Psoas muscle (tissue), 8 donors: Measurements from ENCODE around the gene SLAMF6. TPM values are rescaled to one million over a fixed set of nuclear protein-coding genes. Genes with fewer than 3 reads are reported as not detected.
"Not testable (repeated sequence)": the region's sequence is repeated elsewhere in the genome, so short reads cannot be mapped to it uniquely, and the experiment has no call there.

ENCODE experiments used
- ATAC-seq, 4 donors: fragments of 200-7000 bp; cut with Tn5 transposase; one replicate each; pipeline ENCODE4 v1.9.1; 2020; ENCODE audit warnings: moderate library complexity in 3 of 4, mild to moderate bottlenecking in 2 of 4
- DNase-seq, 2 donors: peaks; one replicate each; pipeline ENCODE4 v3.0.0-alpha.2; 2020
- H3K27ac ChIP-seq: fragments of 200-600 bp; one replicate; pipeline ENCODE4 v1.8.0; 2022
- H3K27me3 ChIP-seq, 3 donors: fragments of 200-600 bp in 1 of 3; one replicate each; pipeline versions ENCODE4 v1.6.1 to v1.8.0; 2013 to 2022; ENCODE audit warnings: low read length in 2 of 3, mild to moderate bottlenecking in 2 of 3, moderate library complexity in 1 of 3; ENCODE audit not compliant: insufficient read depth in 3 of 3
- H3K36me3 ChIP-seq, 2 donors: fragments of 200-600 bp in 1 of 2; one replicate each; pipeline versions ENCODE4 v1.6.1 to v1.8.0; 2013 to 2022; ENCODE audit warnings: low read depth in 1 of 2, mild to moderate bottlenecking in 1 of 2, moderate library complexity in 1 of 2; ENCODE audit not compliant: insufficient read depth in 1 of 2
- H3K4me1 ChIP-seq: fragments of 200-600 bp; one replicate; pipeline ENCODE4 v1.8.0; 2022
- H3K4me3 ChIP-seq: fragments of 200-600 bp; one replicate; pipeline ENCODE4 v1.8.0; 2022; ENCODE audit warnings: mild to moderate bottlenecking
- H3K9me3 ChIP-seq: fragments of 200-600 bp; one replicate; pipeline ENCODE4 v1.8.0; 2022
- CTCF ChIP-seq: fragments of 200-600 bp; IDR thresholded peaks from one replicate; pipeline ENCODE4 v1.8.0; 2022; ENCODE audit warnings: antibody characterized with exemption
- WGBS, 3 donors: extraction: QIAGEN DNeasy Blood & Tissue Kit; methylation state at CpG; one replicate each; pipeline versions ENCODE4 v1.1.6 to v1.1.7; 2013; 5-methylcytosine and 5-hydroxymethylcytosine counted together
- intact Hi-C, 2 donors: fragments of 100-400 bp; cut with DNase I; formaldehyde crosslinking; loops; one replicate each; pipeline versions ENCODE4 v1.11.0 to v1.14.2; 2022
- polyA plus RNA-seq, 3 donors: library from polyadenylated mRNA; stranded (reverse); fragments of 200-250 nt; gene quantifications; one replicate each; pipeline ENCODE4 v1.2.3, GENCODE V29; 2013
- total RNA-seq, 4 donors: library from RNA; stranded (reverse); fragmentation: NEBNext Ultra II Directional in 2 of 4; extraction: Animal tissue kit (Norgen Biotek cat#: 25700) in 2 of 4; gene quantifications; one replicate each; pipeline versions ENCODE4 v1.2.1 to v1.2.4, GENCODE V29; 2021 to 2023
- donor health status: healthy with polysubstance abuse.
- donor health status: DM: no; HTN: no; CAD: no; lungs with moderate emphysema.
- donor health status: Bipolar disorder and iron deficiency.
- donor health status: healthy.
- donor health status: DM: yes; HTN: yes; CAD: no.
- donor health status: DM: no; HTN: no; CAD: no.
- donor health status: DM: no; HTN: no; CAD: no.
- donor health status: DM: yes; HTN: yes; CAD: no.

Gene SLAMF6
- total and polyA plus RNA-seq, 7 donors: 0.08 to 0.34 (median 0.19) TPM; not detected in 1

GRCh38 chr1:160539684-160539989, 16.6 kb upstream of the SLAMF6 start:
- H3K27ac ChIP-seq: no peak overlapping the region

GRCh38 chr1:160538985-160539651, 16.1 kb upstream of the SLAMF6 start:
- DNase-seq (no peak), ATAC-seq (no peak)
- Histone ChIP-seq H3K4me3 (no peak overlapping the region), H3K27me3 (no peaks in the 10 kb centered on the region), H3K27ac (no peak overlapping the region), H3K4me1 (no peaks in the 10 kb centered on the region), H3K36me3 (no peaks in the 10 kb centered on the region), H3K9me3 (peaks cover 15% of the 10 kb centered on the region)
- intact Hi-C loops: no loop called here
- no peak for TF ChIP-seq CTCF
- 70 to 77% (median 75%) methylated on average over 5 of the region's 5 CpGs for WGBS, 3 donors

More at GRCh38 chr1:160539684-160539989, 16.6 kb upstream of the SLAMF6 start:
- Histone ChIP-seq H3K36me3 (no peaks in the 10 kb centered on the region), H3K4me1 (no peaks in the 10 kb centered on the region), H3K4me3 (no peak overlapping the region), H3K9me3 (peaks cover 10% of the 10 kb centered on the region), H3K27me3 (no peaks in the 10 kb centered on the region)
- 83 to 90% (median 87%) methylated on average over 6 of the region's 6 CpGs for WGBS, 3 donors
- intact Hi-C loops: no loop called here
- DNase-seq (no peak), ATAC-seq (no peak)
- TF ChIP-seq CTCF: no peak

- no peak overlapping the region for H3K4me3 ChIP-seq
- intact Hi-C loops: no loop called here
- peaks cover 15% of the 10 kb centered on the region for H3K9me3 ChIP-seq
- no peak overlapping the region for H3K27ac ChIP-seq
- DNase-seq (no peak), ATAC-seq (no peak)
- no peaks in the 10 kb centered on the region for H3K36me3 ChIP-seq
- TF ChIP-seq CTCF: no peak
- H3K27me3 ChIP-seq: no peaks in the 10 kb centered on the region
- no peaks in the 10 kb centered on the region for H3K4me1 ChIP-seq
- 83 to 88% (median 87%) methylated on average over 7 to 8 of the region's 8 CpGs for WGBS, 3 donors
Observed at GRCh38 chr1:160537714-160538665, 14.9 kb upstream of the SLAMF6 start.

- no peaks in the 10 kb centered on the region for H3K27me3 ChIP-seq
- no peaks in the 10 kb centered on the region for H3K36me3 ChIP-seq
- TF ChIP-seq CTCF: no peak
- DNase-seq (no peak), ATAC-seq (no peak)
- no peak overlapping the region for H3K4me3 ChIP-seq
- peaks cover 15% of the 10 kb centered on the region for H3K9me3 ChIP-seq
- H3K27ac ChIP-seq: no peak overlapping the region
- H3K4me1 ChIP-seq: no peaks in the 10 kb centered on the region
- 65 to 83% (median 81%) methylated on average over 3 of the region's 3 CpGs for WGBS, 3 donors
- intact Hi-C loops: no loop called here
Observed at GRCh38 chr1:160534823-160535605, 12.0 kb upstream of the SLAMF6 start.

GRCh38 chr1:160532557-160532813, 9.4 kb upstream of the SLAMF6 start:
- H3K4me1 ChIP-seq, DNase-seq, H3K4me3 ChIP-seq, intact Hi-C loops, H3K27ac ChIP-seq, H3K27me3 ChIP-seq, H3K36me3 ChIP-seq, ATAC-seq: not testable (repeated sequence)
- 78 to 97% (median 88%) methylated on average over 5 of the region's 5 CpGs for WGBS, 3 donors
- peaks cover 15% of the 10 kb centered on the region for H3K9me3 ChIP-seq

GRCh38 chr1:160531809-160532556, 8.9 kb upstream of the SLAMF6 start:
- H3K27me3 ChIP-seq, DNase-seq, ATAC-seq, H3K36me3 ChIP-seq, intact Hi-C loops, H3K4me3 ChIP-seq, H3K27ac ChIP-seq, H3K4me1 ChIP-seq: not testable (repeated sequence)
- WGBS, 3 donors: 94 to 97% (median 94%) methylated on average over 23 to 29 of the region's 29 CpGs
- peaks cover 15% of the 10 kb centered on the region for H3K9me3 ChIP-seq
